GDM1 (cell line): Measurements from ENCODE around the gene SLC66A2.
"Not testable (repeated sequence)": the region's sequence is repeated elsewhere in the genome, so short reads cannot be mapped to it uniquely, and the experiment has no call there.

ENCODE experiments used
- DNase-seq: peaks from one replicate; lab custom pipeline; 2025; lab: John Stamatoyannopoulos, UW

Gene SLC66A2

GRCh38 chr18:79866889-79867574, 84.4 kb downstream of the SLC66A2 start:
- DNase-seq = no peak

DNA sequence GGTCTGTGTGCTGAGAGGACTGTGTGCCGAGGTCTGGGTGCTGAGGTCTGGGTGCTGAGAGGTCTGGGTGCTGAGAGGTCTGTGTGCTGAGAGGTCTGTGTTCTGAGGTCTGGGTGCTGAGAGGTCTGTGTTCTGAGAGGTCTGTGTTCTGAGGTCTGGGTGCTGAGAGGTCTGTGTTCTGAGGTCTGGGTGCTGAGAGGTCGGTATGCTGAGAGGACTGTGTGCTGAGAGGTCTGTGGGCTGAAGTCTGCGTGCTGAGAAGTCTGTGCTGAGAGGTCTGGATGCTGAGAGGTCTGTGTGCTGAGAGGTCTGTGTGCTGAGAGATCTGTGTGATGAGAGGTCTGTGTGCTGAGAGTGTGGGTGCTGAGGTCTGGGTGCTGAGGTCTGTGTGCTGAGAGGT, 85.5 kb downstream of the SLC66A2 start:
- DNase-seq = not testable (repeated sequence)

DNA sequence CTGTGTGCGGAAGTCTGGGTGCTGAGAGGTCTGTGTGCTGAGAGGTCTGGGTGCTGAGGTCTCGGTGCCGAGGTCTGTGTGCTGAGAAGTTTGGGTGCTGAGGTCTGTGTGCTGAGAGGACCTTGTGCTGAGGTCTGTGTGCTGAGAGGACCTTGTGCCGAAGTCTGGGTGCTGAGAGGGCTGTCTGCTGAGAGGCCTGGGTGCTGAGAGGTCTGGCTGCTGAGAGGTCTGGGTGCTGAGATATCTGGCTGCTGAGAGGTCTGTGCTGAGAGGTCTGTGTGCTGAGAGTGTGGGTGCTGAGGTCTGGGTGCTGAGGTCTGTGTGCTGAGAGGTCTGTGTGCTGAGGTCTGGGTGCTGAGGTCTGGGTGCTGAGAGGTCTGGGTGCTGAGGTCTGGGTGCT, 86.5 kb downstream of the SLC66A2 start:
- DNase-seq = not testable (repeated sequence)

- DNase-seq = no peak
These were observed 87.3 kb downstream of the SLC66A2 start for GRCh38 chr18:79864006-79864725.

DNA sequence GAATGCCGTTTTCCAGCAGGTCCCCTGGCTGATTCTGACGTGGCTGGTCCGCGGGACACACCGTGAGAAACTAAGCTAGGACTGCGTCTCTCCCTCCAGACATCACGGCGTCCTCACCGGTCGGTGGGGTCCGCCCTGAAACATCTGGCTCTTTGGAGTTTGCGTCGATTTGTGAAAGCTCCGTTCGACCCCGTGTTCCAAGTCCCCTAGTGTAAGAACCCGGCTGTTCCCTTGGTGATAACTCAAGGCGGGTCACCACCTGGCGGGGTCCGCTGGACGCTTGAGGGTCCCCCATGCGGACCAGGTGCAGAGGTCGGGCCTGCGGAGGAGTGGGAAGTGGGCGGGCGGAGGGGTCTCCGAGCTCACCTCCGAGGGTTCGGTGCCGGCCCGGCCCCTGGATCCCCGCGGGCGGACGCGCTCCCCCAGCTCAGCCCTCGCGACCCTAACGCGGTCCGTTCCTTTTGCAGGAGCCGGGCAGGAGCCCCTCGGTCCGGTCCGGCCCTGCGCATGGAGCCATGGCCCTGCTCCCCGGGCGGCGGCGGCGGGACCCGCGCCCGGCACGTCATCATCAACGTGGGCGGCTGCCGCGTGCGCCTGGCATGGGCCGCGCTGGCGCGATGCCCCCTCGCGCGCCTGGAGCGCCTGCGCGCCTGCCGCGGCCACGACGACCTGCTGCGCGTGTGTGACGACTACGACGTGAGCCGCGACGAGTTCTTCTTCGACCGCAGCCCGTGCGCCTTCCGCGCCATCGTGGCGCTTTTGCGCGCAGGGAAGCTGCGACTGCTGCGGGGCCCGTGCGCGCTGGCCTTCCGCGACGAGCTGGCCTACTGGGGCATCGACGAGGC, 88.1 kb downstream of the SLC66A2 start:
- DNase-seq = no peak

- no peak for DNase-seq
These were observed 88.9 kb downstream of the SLC66A2 start for GRCh38 chr18:79862562-79862961.

GRCh38 chr18:79861687-79862086, 89.8 kb downstream of the SLC66A2 start:
- no peak for DNase-seq

GRCh38 chr18:79859314-79859713, 92.1 kb downstream of the SLC66A2 start:
- DNase-seq = no peak

- no peak for DNase-seq
These were observed 94.3 kb downstream of the SLC66A2 start for GRCh38 chr18:79857082-79857671.

- DNase-seq = no peak
These were observed 95.1 kb downstream of the SLC66A2 start for GRCh38 chr18:79856119-79857007.

- no peak for DNase-seq
These were observed 96.1 kb downstream of the SLC66A2 start for GRCh38 chr18:79855147-79855933.

DNA sequence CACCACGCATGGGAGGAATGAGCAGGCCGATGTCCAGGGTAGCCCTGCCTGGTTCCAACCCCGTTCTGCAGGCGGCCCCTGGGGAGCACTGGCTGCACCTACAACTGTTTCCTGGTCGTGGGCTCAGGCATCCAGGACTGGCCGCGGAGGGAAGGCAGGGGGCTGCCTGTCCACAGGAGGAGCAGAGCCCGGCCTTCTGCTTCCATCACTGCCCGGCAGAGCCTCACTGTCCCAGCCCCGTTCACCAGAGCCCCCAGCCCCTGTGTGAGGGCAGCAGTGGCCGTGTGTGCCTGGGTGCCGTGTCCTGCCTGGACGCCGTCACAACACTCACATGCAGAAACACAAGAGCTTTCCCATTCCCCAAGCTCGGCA, 97.5 kb downstream of the SLC66A2 start:
- no peak for DNase-seq

DNA sequence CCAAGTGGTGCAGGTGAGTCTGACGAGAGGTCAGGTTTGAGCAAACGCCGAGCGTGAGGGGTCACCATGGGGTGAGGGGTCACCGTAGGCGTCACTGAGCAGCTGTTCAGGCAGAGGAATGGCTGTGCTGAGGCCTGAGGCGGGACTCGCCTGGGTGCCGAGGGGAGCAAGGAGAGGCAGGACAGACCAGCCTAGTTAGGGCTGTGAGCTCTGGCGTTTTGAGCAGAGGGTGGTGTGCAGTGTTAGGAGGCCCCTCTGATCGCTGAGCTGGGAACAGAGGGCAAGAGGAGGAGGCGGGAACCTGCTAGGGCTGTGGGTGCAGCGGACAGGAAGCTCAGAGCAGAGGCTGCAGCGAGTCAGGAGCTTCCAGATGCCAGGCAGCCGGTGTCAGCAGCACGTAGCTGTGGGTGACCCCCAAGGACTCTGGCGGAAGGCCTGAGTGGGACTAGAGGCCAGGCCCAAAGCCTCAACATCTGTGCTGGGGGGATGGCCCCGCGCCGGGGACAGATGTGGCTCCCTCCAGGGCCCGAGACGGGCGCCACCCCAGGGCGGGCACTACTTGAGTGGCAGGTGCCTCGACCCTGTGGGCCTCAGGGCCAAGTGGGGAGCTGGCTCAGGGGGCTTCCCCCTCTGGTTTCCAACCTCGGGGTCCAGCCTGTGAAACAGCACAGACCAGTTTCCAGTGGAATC, 98.0 kb downstream of the SLC66A2 start:
- no peak for DNase-seq

DNA sequence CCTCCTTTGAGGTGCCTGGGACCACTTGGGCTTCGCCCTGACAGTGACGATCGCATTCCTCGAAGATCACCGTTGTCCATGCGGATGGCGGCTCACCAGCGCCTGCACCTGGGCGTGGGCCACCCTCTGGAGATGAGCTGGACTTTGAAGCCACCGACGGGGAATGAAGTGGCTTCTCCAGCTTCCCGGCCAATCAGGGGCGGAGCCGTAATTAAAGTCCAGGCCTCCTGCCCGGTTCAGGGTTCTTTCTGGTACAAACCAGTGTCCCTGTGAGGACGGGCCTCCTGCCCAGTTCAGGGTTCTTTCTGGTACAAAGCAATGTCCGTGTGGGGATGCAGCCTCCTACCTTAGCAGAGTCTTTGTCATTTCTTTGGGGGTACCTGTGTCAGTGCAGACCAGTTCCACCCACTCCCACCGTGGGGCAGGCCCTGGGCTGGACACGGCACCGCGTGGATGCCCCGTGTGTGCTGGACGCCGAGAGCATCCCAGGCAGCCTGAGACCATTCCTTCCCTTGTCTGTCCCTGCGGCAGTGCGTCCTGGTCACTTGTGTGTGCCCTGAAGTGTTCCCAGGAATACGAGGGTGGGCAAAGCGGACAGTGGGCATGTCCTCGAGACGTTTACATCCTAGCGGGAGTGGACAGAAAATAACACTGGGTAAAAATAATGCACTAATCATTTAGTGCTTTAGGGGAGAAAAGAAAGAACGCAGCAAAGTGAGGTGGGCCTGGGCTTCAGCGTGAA, 98.7 kb downstream of the SLC66A2 start:
- DNase-seq = no peak
